ENCODE results near the gene PTPRCAP.

- TF ChIP-seq CTCF (conservative IDR thresholded peaks at IDR 0.05; ENCODE audit: low read length) (no peak), EZH2phosphoT487 (IDR thresholded peaks at IDR 0.05; ENCODE audit: borderline replicate concordance) (no peak)
Measured at GRCh38 chr11:67441098-67441563, 3.6 kb upstream of the PTPRCAP start.

All from Loucy (cell line).